ENCODE measurements around the gene RAPGEFL1.
"Not testable (repeated sequence)": the region's sequence is repeated elsewhere in the genome, so short reads cannot be mapped to it uniquely, and the experiment has no call there.

RAPGEFL1 gene

DNA sequence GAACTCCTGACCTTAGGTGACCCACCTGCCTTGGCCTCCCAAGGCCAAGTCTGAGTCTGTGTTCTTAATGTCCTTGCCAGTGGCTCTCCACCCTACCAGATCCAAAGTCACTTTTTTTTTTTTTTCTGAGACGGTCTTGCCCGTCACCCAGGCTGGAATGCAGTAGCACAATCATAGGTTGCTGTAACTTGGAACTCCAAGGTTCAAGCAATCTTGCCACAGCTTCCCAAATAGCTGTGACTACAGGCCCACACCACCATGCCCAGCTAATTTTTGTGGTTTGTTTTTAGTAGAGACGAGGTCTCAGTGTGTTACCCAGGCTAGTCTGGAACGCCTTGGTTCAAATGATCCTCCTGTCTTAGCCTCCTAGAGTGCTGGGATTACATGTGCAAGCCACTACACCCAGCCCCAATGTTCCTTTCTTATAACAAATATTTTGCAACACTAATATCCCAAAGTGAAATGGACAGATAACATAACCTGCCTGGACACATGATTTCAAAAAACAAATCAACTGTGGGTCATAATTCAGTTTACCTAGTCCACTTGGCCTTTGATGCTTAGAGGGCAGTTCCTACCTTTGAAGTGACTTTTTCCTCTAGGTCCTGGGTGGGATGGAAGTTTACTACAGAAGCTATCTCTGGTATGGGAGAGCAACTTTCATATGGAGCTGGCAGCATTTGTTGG is 4.0 kb upstream of the RAPGEFL1 start:
- in situ Hi-C loops (cut with MboI; ENCODE audit: low sequenced_read_pairs): no loop called here

DNA sequence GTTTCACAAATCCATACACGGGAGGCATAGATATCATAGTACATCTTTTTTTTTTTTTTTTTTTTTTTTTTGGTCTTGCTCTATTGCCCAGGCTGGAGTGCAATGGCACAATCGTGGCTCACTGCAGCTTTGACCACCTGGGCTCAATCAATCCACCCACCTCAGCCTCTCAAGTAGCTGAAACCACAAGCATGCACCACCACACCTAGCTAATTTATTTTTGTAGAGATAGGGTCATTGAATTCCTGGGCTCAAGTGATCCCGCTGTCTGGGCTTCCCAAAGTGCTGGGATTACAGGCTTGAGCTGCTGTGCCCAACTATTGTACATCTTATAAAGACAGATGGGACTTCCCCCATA is 3.5 kb upstream of the RAPGEFL1 start:
- in situ Hi-C loops (cut with MboI; ENCODE audit: low sequenced_read_pairs): no loop called here

DNA sequence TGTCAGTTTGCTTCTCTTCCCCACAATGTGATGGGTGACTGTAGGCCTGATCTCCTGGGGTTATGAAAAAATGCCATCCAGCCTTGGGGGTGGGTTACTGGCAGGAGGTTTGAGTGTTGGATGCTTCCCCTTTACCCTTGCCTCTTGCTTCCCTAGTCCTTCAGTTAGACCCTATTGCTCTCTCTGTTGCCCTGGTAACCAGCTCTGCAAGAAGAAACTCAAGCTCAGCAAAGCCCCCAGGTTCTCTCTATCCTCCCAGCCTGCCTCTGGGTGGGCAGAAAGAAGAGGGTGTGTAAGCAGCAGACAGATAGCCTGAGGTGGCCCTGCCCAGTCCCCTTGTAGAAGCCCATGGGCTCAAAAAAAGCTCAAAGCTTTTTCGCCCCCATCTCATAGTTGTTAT is 2.8 kb upstream of the RAPGEFL1 start:
- in situ Hi-C loops (cut with MboI; ENCODE audit: low sequenced_read_pairs): no loop called here

DNA sequence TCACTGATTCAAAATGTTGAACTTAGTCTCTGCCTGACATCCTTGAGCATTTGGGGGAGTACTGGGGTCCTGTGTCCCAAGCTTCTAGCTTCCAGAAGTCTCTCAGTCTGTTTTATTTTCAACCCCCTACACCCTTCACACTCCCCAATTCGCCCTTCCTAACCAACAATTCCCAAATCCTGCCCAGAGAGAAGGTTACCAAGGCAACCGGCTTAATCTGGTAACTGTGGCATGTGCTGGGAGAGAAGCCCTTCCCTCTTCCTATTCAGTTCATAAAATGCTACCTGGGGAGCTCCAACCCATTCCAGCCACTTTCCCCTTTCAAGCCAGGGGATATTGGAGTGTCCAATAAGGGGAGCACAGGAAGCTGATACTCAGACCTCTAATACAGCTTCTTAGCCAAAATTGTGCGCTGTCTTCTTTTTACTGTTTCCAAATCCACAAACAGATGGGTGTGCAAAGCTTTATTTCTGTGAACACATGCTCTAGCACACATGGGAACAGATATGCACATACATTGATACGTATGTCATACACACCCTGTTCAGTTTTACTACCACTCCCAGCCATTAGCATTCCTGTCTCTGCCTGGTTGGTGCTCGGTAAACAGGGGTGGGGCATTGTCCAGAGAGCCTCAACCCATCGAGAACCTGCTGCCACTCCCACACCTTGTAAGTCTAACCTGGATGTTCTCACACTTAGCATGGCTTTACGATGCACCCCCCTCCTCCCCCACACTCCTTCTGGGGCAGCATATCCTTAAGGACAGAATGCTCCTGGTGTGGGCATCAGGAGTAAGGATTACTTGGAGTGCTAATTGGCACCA is 1.1 kb upstream of the RAPGEFL1 start:
- in situ Hi-C loops (cut with MboI; ENCODE audit: low sequenced_read_pairs): no loop called here

DNA sequence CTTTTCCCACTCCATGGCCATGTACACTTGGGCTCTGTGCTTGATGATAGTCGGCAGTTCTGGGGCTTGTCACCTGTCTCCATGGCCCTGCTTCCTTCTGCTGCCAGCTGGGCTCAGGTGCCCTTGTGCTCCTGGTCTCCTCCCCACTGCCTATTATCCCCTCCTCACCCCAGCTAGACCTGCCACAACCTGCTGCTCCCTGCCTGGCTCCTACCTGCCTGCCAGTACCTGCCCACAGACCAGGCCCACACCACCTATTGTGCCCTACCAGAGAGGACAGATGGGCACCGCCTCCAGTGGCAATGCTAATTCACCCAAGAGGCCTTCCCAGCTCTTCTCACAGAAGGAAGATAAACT is 538 bp upstream of the RAPGEFL1 start:
- in situ Hi-C loops (cut with MboI; ENCODE audit: low sequenced_read_pairs): no loop called here

DNA sequence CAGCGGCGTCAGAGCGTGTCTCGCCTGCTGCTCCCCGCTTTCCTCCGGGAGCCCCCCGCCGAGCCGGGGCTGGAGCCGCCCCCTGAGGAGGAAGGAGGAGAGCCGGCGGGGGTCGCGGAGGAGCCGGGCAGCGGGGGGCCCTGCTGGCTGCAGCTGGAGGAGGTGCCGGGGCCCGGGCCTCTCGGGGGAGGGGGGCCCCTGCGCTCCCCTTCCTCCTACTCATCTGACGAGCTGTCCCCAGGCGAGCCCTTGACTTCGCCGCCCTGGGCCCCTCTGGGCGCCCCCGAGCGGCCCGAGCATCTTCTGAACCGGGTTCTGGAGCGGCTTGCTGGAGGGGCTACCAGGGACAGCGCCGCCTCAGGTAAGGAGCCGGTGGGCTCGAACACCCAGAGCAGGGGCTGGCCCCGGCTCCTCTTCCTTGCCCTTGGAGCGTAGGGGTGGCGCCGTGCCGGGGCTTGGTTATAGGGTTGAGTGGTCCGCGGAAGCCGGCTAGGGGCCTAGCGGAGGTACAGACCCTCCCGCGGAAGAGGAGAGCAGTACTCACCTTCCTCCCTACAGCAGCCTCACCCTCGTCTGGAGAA is 841 bp downstream of the RAPGEFL1 start:
- in situ Hi-C loops (cut with MboI; ENCODE audit: low sequenced_read_pairs): no loop called here

DNA sequence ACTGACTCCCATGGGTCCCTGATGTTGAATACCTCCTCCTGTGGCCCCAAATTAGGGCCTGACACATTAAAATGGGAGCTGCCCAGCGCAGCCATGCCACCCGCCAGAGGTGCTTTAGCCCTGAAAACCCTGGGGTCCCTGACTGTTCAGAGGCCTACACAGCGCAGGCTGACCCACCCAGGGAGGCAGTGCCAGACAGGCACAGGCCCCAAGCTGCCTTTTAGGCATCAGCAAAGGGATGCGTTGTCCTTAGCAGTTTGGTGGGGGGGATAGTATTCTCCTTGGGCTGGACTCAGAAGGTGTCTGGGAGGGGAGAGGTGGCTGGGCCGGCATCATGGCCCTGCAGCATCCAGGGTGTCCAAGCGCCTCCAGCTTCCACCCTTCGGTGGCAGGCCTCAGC is 1.4 kb downstream of the RAPGEFL1 start:
- in situ Hi-C loops (cut with MboI; ENCODE audit: low sequenced_read_pairs): no loop called here

DNA sequence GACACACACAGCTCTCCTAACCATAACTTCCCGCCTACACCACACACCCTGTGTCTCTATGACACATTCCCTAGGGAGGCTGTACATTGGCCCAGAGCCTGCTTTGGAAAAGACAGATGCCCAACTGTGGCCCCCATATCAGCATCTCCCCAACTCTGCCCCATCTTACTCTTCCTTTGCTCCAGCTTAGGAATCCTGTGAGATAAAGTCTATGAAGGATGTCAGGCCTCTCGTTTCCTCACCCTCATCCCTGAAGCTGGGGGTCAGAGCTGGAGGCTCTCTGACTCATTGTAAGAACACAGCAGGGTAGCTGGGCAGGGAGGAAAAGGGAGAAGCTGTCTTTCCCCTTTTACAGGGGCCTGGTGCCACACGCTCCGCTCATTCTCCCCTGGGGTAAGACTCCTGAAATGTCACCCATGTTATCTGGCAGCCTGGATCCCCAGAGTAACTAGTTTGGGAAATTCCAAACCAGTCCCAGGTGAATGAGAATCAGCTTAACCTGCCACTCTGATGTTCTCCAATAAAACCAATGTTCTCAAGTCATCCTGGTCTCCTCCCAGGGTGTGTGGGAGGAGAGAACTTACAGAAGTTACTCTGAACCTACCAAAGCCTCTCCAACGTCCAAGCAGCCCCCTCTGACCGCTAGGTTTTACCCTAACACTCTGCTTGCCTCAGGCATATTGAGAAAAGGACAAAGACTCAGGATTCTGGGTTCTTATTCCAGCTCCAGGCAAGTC is 2.8 kb downstream of the RAPGEFL1 start:
- in situ Hi-C loops (cut with MboI; ENCODE audit: low sequenced_read_pairs): no loop called here

DNA sequence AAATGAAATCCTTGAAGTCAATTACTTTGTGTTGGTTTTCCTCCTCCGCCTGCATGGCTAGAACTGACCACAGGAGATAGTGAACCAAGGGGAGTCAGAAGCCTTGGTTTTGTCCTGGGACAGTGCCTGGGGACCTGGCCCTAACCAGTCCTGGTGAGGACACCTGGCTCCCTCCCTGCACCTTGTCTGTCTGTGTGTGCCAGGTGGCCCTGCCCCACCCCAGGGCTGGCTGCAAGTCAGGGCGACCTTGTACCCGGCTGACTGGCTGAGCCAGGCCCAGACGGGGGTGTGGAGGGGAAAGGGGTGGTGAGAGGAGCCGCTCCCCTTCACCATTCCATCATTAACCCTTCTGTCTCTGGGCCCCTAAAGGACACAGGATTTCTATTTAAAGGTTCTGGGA is 3.4 kb downstream of the RAPGEFL1 start:
- in situ Hi-C loops (cut with MboI; ENCODE audit: low sequenced_read_pairs): no loop called here

DNA sequence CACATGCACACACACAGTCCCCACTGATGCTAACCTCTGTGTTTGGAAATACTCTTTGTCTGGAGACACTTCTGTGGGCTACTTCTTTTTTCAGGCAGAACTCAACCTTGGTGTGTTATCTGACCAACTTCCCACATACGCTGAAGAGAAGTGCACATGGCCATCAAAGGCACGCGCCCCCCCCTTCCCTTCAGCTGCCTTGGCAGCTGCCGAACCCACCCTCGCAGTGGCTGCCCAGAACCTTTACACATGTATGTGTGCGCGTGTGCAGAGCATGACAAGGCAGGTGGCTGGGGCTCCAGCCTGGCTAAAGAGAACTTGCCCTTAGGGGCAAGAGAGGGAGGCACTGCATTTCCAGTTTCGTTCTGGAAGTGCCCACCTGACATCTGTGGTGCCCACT is 3.9 kb downstream of the RAPGEFL1 start:
- in situ Hi-C loops (cut with MboI; ENCODE audit: low sequenced_read_pairs): no loop called here

DNA sequence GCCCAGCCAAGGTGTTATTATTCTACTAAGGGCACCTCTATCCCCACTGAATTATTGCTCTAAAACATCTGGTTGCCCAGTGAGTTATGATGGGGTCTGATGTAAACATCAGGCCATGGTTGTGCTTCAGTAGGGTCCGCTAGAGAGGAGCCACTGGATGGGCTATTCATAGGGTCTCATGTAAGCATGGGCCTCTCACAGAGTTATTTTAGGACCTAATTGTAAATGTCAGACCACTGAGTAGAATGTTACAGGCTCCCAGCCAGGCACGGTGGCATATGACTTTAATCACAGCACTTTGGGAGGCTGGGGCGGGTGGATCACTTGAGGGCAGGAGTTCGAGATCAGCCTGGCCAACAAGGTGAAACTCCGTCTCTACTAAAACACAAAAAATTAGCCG is 5.3 kb downstream of the RAPGEFL1 start:
- in situ Hi-C loops (cut with MboI; ENCODE audit: low sequenced_read_pairs): no loop called here

DNA sequence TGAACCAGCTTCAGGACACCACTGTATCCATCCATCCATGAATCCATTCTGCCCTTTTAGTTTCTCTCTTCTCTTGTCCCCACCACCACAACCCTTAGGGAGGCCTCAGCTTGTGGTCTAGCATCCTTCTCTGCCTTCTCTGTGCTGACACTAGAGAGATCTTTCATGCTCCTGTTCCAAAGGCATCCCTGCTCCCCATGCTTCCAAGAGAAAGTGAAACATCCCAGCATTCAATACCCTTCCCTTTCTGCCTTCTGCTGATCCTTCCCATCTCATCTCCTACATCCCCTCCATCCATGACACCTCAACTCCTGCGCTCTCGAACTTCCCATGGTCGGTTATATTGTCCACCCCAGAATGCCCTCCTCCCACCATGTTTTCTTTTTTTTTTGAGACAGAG is 10.0 kb downstream of the RAPGEFL1 start:
- in situ Hi-C loops (cut with MboI; ENCODE audit: low sequenced_read_pairs): no loop called here

DNA sequence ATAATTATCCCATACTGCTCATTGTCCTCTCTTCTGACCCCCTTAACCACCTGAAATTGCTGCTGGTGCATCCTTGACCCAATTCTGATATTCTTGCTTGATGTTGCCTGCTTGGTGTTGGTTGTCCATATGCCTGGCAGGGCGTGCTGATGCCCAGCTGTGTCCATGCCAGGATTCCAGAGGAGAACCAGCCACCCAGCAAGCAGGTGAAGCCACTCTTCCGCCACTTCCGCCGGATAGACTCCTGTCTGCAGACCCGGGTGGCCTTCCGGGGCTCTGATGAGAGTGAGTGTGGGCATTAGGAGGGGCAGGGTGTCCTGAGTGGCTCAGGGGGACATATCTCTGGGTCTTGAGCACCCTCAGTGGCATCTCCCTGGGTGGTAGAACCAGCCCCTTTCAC is 11.4 kb downstream of the RAPGEFL1 start:
- in situ Hi-C loops (cut with MboI; ENCODE audit: low sequenced_read_pairs): no loop called here

DNA sequence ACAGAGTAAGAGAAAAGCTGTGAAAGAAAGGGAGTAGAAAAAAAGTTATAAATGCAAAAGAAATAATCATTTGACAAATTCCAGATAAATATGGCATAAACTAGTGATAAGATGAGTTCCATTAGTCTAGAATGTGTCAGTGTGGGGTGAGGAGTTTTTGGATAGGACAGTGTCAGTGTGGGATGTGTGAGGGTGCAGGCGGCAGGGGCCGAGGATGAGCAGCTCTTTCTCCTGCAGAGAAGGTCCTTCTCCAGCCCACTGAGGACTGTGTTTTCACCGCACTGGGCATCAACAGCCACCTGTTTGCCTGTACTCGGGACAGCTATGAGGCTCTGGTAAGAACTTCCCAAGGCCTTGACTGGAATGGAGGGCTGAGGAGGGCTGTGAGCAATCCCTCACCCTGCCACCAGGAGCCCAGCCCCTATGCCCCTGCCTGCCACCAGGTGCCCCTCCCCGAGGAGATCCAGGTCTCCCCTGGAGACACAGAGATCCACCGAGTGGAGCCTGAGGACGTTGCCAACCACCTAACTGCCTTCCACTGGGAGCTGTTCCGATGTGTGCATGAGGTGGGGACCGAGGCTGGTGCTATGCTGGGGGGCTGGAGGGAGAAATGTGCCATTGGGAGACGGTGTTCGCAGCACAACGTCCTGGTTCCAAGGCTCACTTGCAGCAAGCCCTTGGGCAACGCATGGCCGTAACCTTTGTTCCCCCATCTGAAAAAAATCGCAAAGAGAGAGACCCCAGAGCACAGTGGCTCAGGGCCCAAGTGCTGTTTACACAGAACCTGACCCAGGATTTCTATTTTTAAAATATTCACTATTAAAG is 13.1 kb downstream of the RAPGEFL1 start:
- in situ Hi-C loops (cut with MboI; ENCODE audit: low sequenced_read_pairs): no loop called here

DNA sequence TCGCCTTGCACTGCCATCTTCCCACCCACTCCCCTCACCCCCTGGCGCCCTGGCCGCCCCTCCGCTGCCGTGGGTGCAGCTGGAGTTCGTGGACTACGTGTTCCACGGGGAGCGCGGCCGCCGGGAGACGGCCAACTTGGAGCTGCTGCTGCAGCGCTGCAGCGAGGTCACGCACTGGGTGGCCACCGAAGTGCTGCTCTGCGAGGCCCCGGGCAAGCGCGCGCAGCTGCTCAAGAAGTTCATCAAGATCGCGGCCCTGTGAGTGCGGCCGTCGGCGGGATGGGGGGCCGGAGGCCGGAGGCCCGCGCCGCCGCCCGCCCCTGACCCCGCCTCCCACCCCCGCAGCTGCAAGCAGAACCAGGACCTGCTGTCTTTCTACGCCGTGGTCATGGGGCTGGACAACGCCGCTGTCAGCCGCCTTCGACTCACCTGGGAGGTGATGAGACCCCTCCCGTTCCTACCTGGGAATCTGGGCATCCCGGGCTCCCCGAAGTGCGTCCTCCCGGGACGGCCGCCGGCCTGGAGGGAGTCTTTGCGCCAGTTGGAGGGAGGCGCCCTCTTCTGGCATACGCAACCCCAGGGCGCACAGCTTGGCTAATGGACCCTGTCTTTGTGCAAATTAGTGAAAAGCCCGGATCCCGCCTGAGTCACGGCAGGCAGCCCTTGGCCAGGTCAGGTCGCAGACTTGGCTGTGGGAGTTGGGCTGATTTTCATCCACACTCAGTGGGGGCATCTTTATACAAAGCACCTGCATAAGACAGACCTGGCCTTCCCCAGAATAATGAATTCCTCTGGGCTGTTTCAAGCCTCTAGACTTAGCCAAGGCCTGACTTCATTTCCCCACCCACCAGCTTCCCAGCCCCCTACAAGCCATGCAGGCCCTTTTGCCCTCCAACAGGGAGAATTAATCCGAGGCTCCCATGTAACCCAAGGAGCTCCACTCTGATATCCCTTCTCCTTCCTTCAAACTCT is 14.3 kb downstream of the RAPGEFL1 start:
- in situ Hi-C loops (cut with MboI; ENCODE audit: low sequenced_read_pairs): no loop called here

DNA sequence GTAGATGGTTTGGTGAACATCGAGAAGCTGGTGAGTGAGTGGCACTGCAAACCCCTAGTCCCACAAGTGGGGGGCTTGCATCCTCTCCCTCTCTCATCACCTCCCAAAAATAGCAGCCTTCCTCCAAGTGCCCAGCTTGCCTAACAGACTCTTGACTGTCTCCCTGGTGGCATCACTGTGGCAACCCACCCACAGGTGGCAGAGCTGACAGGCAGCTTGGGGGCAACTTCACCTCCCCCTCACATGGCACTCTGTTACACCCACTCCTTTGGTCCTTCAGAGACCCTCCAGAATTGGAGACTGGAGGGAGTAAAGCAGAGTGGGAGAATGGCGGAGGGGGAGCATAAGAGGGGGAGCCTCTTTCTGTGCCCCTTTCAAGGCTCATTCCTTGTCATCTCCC is 15.7 kb downstream of the RAPGEFL1 start:
- in situ Hi-C loops (cut with MboI; ENCODE audit: low sequenced_read_pairs): no loop called here

DNA sequence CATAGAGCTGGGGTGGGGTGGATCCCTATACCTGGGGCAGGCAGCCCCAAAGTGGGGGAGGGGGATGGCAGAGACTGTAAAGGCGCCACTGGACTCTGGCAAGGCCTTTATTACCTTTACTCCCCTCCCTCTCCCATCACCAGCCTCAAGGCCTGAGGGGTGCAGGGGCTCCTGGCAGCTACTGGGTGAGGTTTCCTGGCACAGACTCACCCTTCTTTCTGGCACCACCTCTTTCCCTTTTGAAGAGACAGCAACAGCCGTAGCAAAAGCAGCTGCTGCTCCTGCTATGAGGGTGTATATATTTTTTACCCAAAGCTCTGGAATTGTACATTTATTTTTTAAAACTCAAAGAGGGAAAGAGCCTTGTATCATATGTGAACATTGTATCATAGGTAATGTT is 17.6 kb downstream of the RAPGEFL1 start:
- in situ Hi-C loops (cut with MboI; ENCODE audit: low sequenced_read_pairs): no loop called here

DNA sequence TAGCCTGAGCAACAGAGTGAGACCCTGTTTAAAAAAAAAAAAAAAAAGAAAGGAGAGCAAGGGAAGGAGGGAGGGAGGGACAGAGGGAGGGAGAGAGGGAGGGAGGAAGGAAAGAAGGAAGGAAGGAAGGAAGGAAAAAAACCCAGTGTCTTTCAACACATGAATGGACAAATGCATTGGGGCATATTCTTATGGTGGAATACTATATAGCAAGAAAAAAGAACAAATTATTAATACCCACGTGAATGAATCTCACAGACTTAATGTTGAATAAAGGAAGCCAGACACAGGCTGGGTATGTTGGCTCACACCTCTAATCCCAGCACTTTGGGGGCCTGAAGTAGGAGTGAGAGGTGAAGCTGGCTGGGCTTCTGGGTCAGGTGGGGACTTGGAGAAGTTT is 20.3 kb downstream of the RAPGEFL1 start:
- in situ Hi-C loops (cut with MboI; ENCODE audit: low sequenced_read_pairs): no loop called here

DNA sequence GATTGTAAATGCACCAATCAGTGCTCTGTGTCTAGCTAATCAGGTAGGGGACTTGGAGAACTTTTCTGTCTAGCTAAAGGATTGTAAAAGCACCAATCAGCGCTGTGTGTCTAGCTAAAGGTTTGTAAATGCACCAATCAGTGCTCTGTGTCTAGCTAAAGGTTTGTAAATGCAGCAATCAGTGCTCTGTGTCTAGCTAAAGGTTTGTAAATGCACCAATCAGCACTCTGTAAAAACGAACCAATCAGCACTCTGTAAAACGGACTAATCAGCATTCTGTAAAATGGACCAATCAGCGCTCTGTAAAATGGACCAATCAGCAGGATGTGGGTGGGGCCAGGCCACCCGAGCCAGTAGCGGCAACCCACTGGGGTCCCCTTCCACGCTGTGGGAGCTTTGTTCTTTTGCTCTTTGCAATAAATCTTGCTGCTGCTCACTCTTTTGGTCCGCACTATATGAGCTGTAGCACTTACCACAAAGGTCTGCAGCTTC is 20.7 kb downstream of the RAPGEFL1 start:
- in situ Hi-C loops (cut with MboI; ENCODE audit: low sequenced_read_pairs): not testable (repeated sequence)

DNA sequence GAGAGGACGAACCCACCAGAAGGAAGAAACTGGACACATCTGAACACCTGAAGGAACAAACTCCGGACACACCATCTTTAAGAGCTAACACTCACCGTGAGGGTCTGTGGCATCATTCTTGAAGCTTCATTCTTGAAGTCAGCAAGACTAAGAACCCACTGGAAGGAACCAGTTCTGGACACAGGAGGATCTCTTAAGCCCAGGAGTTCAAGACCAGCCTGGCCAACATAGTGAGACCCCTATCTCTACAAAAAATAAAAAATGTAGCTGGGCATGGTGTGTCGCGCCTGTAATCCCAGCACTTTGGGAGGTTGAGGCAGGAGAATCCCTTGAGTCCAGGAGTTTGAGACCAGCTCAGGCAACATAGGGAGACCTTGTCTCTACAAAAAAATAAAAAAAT is 21.3 kb downstream of the RAPGEFL1 start:
- in situ Hi-C loops (cut with MboI; ENCODE audit: low sequenced_read_pairs): no loop called here
